Measurements from ENCODE around the gene RXFP4.

RXFP4 gene

GRCh38 chr1:155925506-155925905, 15.9 kb upstream of the RXFP4 start:
- Histone ChIP-seq H3K4me3 (no peak overlapping the region), H3K27ac (no peak overlapping the region)

- Histone ChIP-seq H3K4me3 (no peak overlapping the region), H3K27ac (no peak overlapping the region)
Measured at GRCh38 chr1:155929057-155929456, 12.4 kb upstream of the RXFP4 start.

GRCh38 chr1:155930725-155931124, 10.7 kb upstream of the RXFP4 start:
- H3K27ac ChIP-seq: peak overlapping the region in 2 of 21 experiments; percentile 37 to 99
- H3K4me3 ChIP-seq: peak overlapping the region in 1 of 7 experiments; percentile 4

- peak overlapping the region in 1 of 7 experiments; percentile 4 for H3K4me3 ChIP-seq
- peak overlapping the region in 3 of 21 experiments; percentile 1 to 99 (median 37) for H3K27ac ChIP-seq
Measured at GRCh38 chr1:155931332-155932038, 10.0 kb upstream of the RXFP4 start.

GRCh38 chr1:155932081-155932480, 9.4 kb upstream of the RXFP4 start:
- Histone ChIP-seq H3K4me3 (no peak overlapping the region), H3K27ac (peak overlapping the region in 3 of 21 experiments; percentile 37 to 99 (median 52))

- H3K4me3 ChIP-seq: peak overlapping the region in 5 of 7 experiments; percentile 72 to 94 (median 88)
Measured at GRCh38 chr1:155932487-155932886, 9.0 kb upstream of the RXFP4 start.

GRCh38 chr1:155933591-155934096, 7.8 kb upstream of the RXFP4 start:
- Histone ChIP-seq H3K4me3 (peak overlapping the region; percentile 64 to 94 (median 84)), H3K27ac (peak overlapping the region; percentile 69 to 99 (median 93))

More at GRCh38 chr1:155932487-155932886, 9.0 kb upstream of the RXFP4 start:
- peak overlapping the region in 5 of 21 experiments; percentile 2 to 99 (median 20) for H3K27ac ChIP-seq

- Histone ChIP-seq H3K27ac (peak within 1 kb of the TSS; percentile 69 to 99 (median 93)), H3K4me3 (peak within 1 kb of the TSS; percentile 64 to 94 (median 84))
Measured at GRCh38 chr1:155934097-155934935, 7.1 kb upstream of the RXFP4 start, which contains the start of gene KHDC4. KHDC4 (minus strand) TSS chr1:155934413; CDS start chr1:155934373, 40 bp downstream.

GRCh38 chr1:155934936-155935590, 6.4 kb upstream of the RXFP4 start:
- Histone ChIP-seq H3K4me3 (peak overlapping the region; percentile 64 to 94 (median 84)), H3K27ac (peak overlapping the region in 20 of 21 experiments; percentile 50 to 98 (median 92))

- no peak overlapping the region for H3K4me3 ChIP-seq
- no peak overlapping the region for H3K27ac ChIP-seq
Measured at GRCh38 chr1:155938220-155938627, 3.2 kb upstream of the RXFP4 start.

- H3K4me3 ChIP-seq: no peak overlapping the region
- peak overlapping the region in 15 of 21 experiments; percentile 4 to 75 (median 60) for H3K27ac ChIP-seq
Measured at GRCh38 chr1:155940482-155940992, 901 bp upstream of the RXFP4 start.

- no peak overlapping the region for H3K4me3 ChIP-seq
- peak overlapping the region in 11 of 21 experiments; percentile 13 to 75 (median 54) for H3K27ac ChIP-seq
Measured at GRCh38 chr1:155941845-155942531, 550 bp downstream of the RXFP4 start.

GRCh38 chr1:155942578-155943141, 1.2 kb downstream of the RXFP4 start:
- Histone ChIP-seq H3K27ac (peak overlapping the region in 3 of 21 experiments; percentile 13 to 55 (median 47)), H3K4me3 (no peak overlapping the region)

- Histone ChIP-seq H3K27ac (peak overlapping the region in 6 of 21 experiments; percentile 20 to 91 (median 76)), H3K4me3 (no peak overlapping the region)
Measured at GRCh38 chr1:155944444-155944799, 3.0 kb downstream of the RXFP4 start.

- Histone ChIP-seq H3K27ac (peak overlapping the region in 14 of 21 experiments; percentile 1 to 91 (median 58)), H3K4me3 (no peak overlapping the region)
Measured at GRCh38 chr1:155946633-155947219, 5.3 kb downstream of the RXFP4 start.

GRCh38 chr1:155947292-155947691, 5.9 kb downstream of the RXFP4 start:
- no peak overlapping the region for H3K4me3 ChIP-seq
- H3K27ac ChIP-seq: peak overlapping the region in 13 of 21 experiments; percentile 6 to 91 (median 58)

GRCh38 chr1:155947741-155948140, 6.3 kb downstream of the RXFP4 start:
- Histone ChIP-seq H3K4me3 (no peak overlapping the region), H3K27ac (peak overlapping the region in 6 of 21 experiments; percentile 20 to 91 (median 76))

- peak overlapping the region in 1 of 21 experiments; percentile 1 for H3K27ac ChIP-seq
- no peak overlapping the region for H3K4me3 ChIP-seq
Measured at GRCh38 chr1:155950829-155951228, 9.4 kb downstream of the RXFP4 start.
